H1 (cell line): ENCODE measurements around the gene PPP1R1B. TPM values are rescaled to one million over a fixed set of nuclear protein-coding genes. Genes with fewer than 3 reads are reported as not detected.

Experiments used
- CTCF ChIA-PET: fragments of 300-600 bp; sonication (Branson Sonifier 250); formaldehyde crosslinking; loops from one replicate; lab custom pipeline; 2021; ENCODE audit not compliant: partially characterized antibody; lab: Charles Lee
- POLR2A ChIA-PET: fragments of 300-600 bp; sonication (Branson Sonifier 250); formaldehyde crosslinking; loops from one replicate; lab custom pipeline; 2021; ENCODE audit warnings: inconsistent platforms; ENCODE audit not compliant: partially characterized antibody; lab: Charles Lee
- DNase-seq, 2 experiments: peaks; one replicate each; pipeline versions ENCODE4 v3.0.0 to v3.0.0-alpha.2; 2010 to 2022; ENCODE audit warnings: low spot score in 2 of 2, low read depth in 1 of 2, mixed read lengths in 1 of 2
- FAIRE-seq: peaks from 2 replicates; lab custom pipeline; 2011; peaks lifted over from hg19 to GRCh38; lab: Jason Lieb, UNC
- H2AFZ ChIP-seq: 2 replicates; pipeline ENCODE4 v1.8.1; 2012; ENCODE audit warnings: low read length, inconsistent platforms
- H2AK5ac ChIP-seq: 2 replicates; pipeline ENCODE4 v1.6.1; 2013; ENCODE audit warnings: low read depth, low read length
- H2BK120ac ChIP-seq: replicated peaks from 2 replicates; pipeline ENCODE3; 2013; ENCODE audit warnings: low read depth, low read length, inconsistent platforms
- H2BK12ac ChIP-seq: 2 replicates; pipeline ENCODE4 v1.6.1; 2013; ENCODE audit warnings: low read depth, low read length
- H2BK15ac ChIP-seq: 2 replicates; pipeline ENCODE4 v1.6.1; 2013; ENCODE audit warnings: low read length
- H2BK20ac ChIP-seq: 2 replicates; pipeline ENCODE4 v1.6.1; 2013; ENCODE audit warnings: low read length
- H2BK5ac ChIP-seq: 2 replicates; pipeline ENCODE4 v1.6.1; 2013; ENCODE audit warnings: low read depth, low read length
- H3K14ac ChIP-seq: 2 replicates; pipeline ENCODE4 v1.6.1; 2013; ENCODE audit warnings: inconsistent platforms; ENCODE audit not compliant: insufficient read length
- H3K18ac ChIP-seq: 2 replicates; pipeline ENCODE4 v1.6.1; 2013; ENCODE audit warnings: low read length; ENCODE audit errors: extremely low read depth
- H3K23ac ChIP-seq: 2 replicates; pipeline ENCODE4 v1.6.1; 2013; ENCODE audit warnings: inconsistent platforms; ENCODE audit not compliant: insufficient read length
- H3K23me2 ChIP-seq: 2 replicates; pipeline ENCODE4 v1.6.1; 2013; ENCODE audit warnings: low read depth, low read length
- H3K27ac ChIP-seq: 2 replicates; pipeline ENCODE4 v1.6.1; 2011; ENCODE audit warnings: low read depth, low read length, inconsistent platforms
- H3K27me3 ChIP-seq, 4 experiments: replicated peaks in 1 of 4; 1 replicate in 1 of 4; 2 replicates in 3 of 4; pipeline versions ENCODE4 v1.6.1 to v1.8.1; 2011 to 2013; ENCODE audit warnings: low read length in 3 of 4, mild to moderate bottlenecking in 3 of 4, inconsistent platforms in 2 of 4, mixed read lengths in 2 of 4, moderate library complexity in 1 of 4; ENCODE audit not compliant: control insufficient read depth in 3 of 4, insufficient read depth in 3 of 4; ENCODE audit errors: extremely low read depth in 1 of 4
- H3K36me3 ChIP-seq, 4 experiments: 2 replicates each; pipeline versions ENCODE4 v1.6.1 to v1.8.1; 2011 to 2013; ENCODE audit warnings: mild to moderate bottlenecking in 4 of 4, low read length in 3 of 4, moderate library complexity in 2 of 4, control low read depth in 1 of 4, inconsistent platforms in 1 of 4; ENCODE audit not compliant: insufficient read depth in 4 of 4, control insufficient read depth in 2 of 4
- H3K4ac ChIP-seq: replicated peaks from 2 replicates; pipeline ENCODE3; 2013; ENCODE audit warnings: low read length, low read depth, mixed read lengths, inconsistent platforms; ENCODE audit not compliant: insufficient read length
- H3K4me1 ChIP-seq, 4 experiments: replicated peaks in 1 of 4; 1 replicate in 1 of 4; 2 replicates in 3 of 4; pipeline versions ENCODE4 v1.6.1 to v1.8.1; 2011 to 2013; ENCODE audit warnings: low read length in 3 of 4, inconsistent platforms in 2 of 4, mixed read lengths in 1 of 4; ENCODE audit not compliant: insufficient read depth in 4 of 4, control insufficient read depth in 3 of 4
- H3K4me2 ChIP-seq, 2 experiments: 2 replicates each; pipeline versions ENCODE4 v1.6.1 to v1.8.1; 2011 to 2013; ENCODE audit warnings: low read depth in 2 of 2, low read length in 2 of 2, control low read depth in 1 of 2, inconsistent platforms in 1 of 2, mild to moderate bottlenecking in 1 of 2; ENCODE audit not compliant: insufficient read depth in 1 of 2
- H3K4me3 ChIP-seq, 4 experiments: fragments of 200-600, 300-600 bp in 1 of 4; sonication (generic), shearing (Covaris generic), sonication (Bioruptor Twin) in 1 of 4; 2 replicates each; pipeline versions ENCODE4 v1.5.1 to v1.8.1; 2011 to 2016; ENCODE audit warnings: low read length in 4 of 4, low read depth in 3 of 4, control low read depth in 2 of 4, inconsistent platforms in 2 of 4, mild to moderate bottlenecking in 2 of 4, mixed read lengths in 1 of 4, moderate library complexity in 1 of 4; ENCODE audit not compliant: insufficient read depth in 2 of 4; ENCODE audit errors: extremely low read depth in 1 of 4
- H3K56ac ChIP-seq: replicated peaks from 2 replicates; pipeline ENCODE3; 2013; ENCODE audit warnings: low read depth, mild to moderate bottlenecking, mixed read lengths, low read length, inconsistent platforms; ENCODE audit not compliant: insufficient read length
- H3K79me1 ChIP-seq: 2 replicates; pipeline ENCODE4 v1.6.1; 2013; ENCODE audit warnings: low read depth, low read length, control low read depth
- H3K79me2 ChIP-seq, 2 experiments: 2 replicates each; pipeline versions ENCODE4 v1.6.1 to v1.8.1; 2012 to 2013; ENCODE audit warnings: low read length in 2 of 2, mild to moderate bottlenecking in 2 of 2, inconsistent platforms in 1 of 2; ENCODE audit not compliant: insufficient read depth in 2 of 2, control insufficient read depth in 1 of 2
- H3K9ac ChIP-seq, 4 experiments: replicated peaks in 1 of 4; 1 replicate in 1 of 4; 2 replicates in 3 of 4; pipeline versions ENCODE4 v1.6.1 to v1.8.1; 2011 to 2013; ENCODE audit warnings: low read depth in 3 of 4, low read length in 3 of 4, control low read depth in 2 of 4, mild to moderate bottlenecking in 2 of 4, moderate library complexity in 2 of 4, inconsistent platforms in 1 of 4; ENCODE audit errors: extremely low read depth in 1 of 4
- H3K9me3 ChIP-seq, 2 experiments: 2 replicates each; pipeline versions ENCODE4 v1.6.1 to v1.8.1; 2012 to 2013; ENCODE audit warnings: mild to moderate bottlenecking in 2 of 2, moderate library complexity in 2 of 2, control low read depth in 1 of 2, inconsistent platforms in 1 of 2, low read depth in 1 of 2, low read length in 1 of 2, mixed read lengths in 1 of 2; ENCODE audit not compliant: insufficient read depth in 2 of 2
- H4K20me1 ChIP-seq, 2 experiments: replicated peaks in 1 of 2; 2 replicates each; pipeline versions ENCODE3 to v1.8.1; 2011 to 2013; ENCODE audit warnings: inconsistent platforms in 2 of 2, low read length in 2 of 2, mild to moderate bottlenecking in 1 of 2; ENCODE audit not compliant: insufficient read depth in 2 of 2, control insufficient read depth in 1 of 2
- H4K5ac ChIP-seq: 2 replicates; pipeline ENCODE4 v1.6.1; 2013; ENCODE audit warnings: low read length, low read depth, mixed read lengths, inconsistent platforms; ENCODE audit not compliant: insufficient read length
- H4K8ac ChIP-seq: 2 replicates; pipeline ENCODE4 v1.8.0; 2013; ENCODE audit warnings: mild to moderate bottlenecking, moderate library complexity, low read length, inconsistent platforms; ENCODE audit not compliant: insufficient read depth; ENCODE audit errors: extremely low read depth
- H4K91ac ChIP-seq: replicated peaks from 2 replicates; pipeline ENCODE3; 2013; ENCODE audit warnings: low read length, mixed read lengths, inconsistent platforms; ENCODE audit not compliant: insufficient read length
- ASH2L ChIP-seq: fragments of 200-600, 300-600 bp; sonication (generic); IDR thresholded peaks from one replicate; pipeline ENCODE4 v1.7.1; 2017; ENCODE audit warnings: low read length
- BACH1 ChIP-seq: IDR thresholded peaks from 2 replicates; pipeline ENCODE4 v1.6.1; 2012; ENCODE audit warnings: low read length, improper control_type of control experiment
- HDAC2 ChIP-seq, 2 experiments: fragments of 300-600 bp in 1 of 2; sonication (generic) in 1 of 2; IDR thresholded peaks; 2 replicates each; pipeline ENCODE4 v1.6.1; 2011 to 2012; ENCODE audit warnings: low read depth in 2 of 2, low read length in 2 of 2, mild to moderate bottlenecking in 2 of 2, moderate library complexity in 2 of 2, borderline replicate concordance in 1 of 2, inconsistent platforms in 1 of 2
- KDM1A ChIP-seq: fragments of 200-600, 300-600 bp; sonication (generic); IDR thresholded peaks from 2 replicates; pipeline ENCODE4 v1.7.1; 2016; ENCODE audit warnings: mild to moderate bottlenecking, low read length, borderline replicate concordance
- MAX ChIP-seq: IDR thresholded peaks from 2 replicates; pipeline ENCODE4 v1.6.1; 2012; ENCODE audit warnings: inconsistent platforms
- SP4 ChIP-seq: IDR thresholded peaks from 2 replicates; pipeline ENCODE4 v1.6.1; 2012; ENCODE audit warnings: low read length, inconsistent platforms
- ZNF274 ChIP-seq: IDR thresholded peaks from 2 replicates; pipeline ENCODE4 v1.7.0; 2012; ENCODE audit warnings: low read length, borderline replicate concordance; ENCODE audit errors: extremely low read depth
- WGBS, 2 experiments: shearing (Covaris generic) in 1 of 2; methylation state at CpG; one replicate each; pipeline versions ENCODE4 v1.1.6 to v1.1.7; 2013 to 2015; ENCODE audit warnings: low lambda C conversion rate in 2 of 2, mixed read lengths in 2 of 2, inconsistent platforms in 1 of 2, low coverage in 1 of 2, missing lambda C conversion rate in 1 of 2; ENCODE audit not compliant: insufficient replicate concordance in 2 of 2, insufficient coverage in 1 of 2, insufficient read length in 1 of 2; ENCODE audit errors: extremely low coverage in 1 of 2, missing lambda C conversion rate in 1 of 2; 5-methylcytosine and 5-hydroxymethylcytosine counted together
- long read RNA-seq, 2 experiments: library from RNA in 1 of 2; library from capped mRNA in 1 of 2; stranded (forward); transcript quantifications; one replicate each; pipeline ENCODE4 v2.0.0, GENCODE V29; 2021; ENCODE audit warnings: inconsistent platforms in 1 of 2
- polyA minus RNA-seq, 3 experiments: library from RNA; depleted of rRNA, polyadenylated mRNA; stranded (reverse); fragments of >200 nt; gene quantifications; 1 replicate in 2 of 3; 2 replicates in 1 of 3; pipeline ENCODE4 v1.2.3, GENCODE V29; 2011
- polyA plus RNA-seq, 7 experiments: library from polyadenylated mRNA; depleted of rRNA in 3 of 7; stranded (reverse) in 5 of 7; unstranded in 2 of 7; fragments of >200 nt in 5 of 7; fragments of 200-250 nt in 2 of 7; gene quantifications; 1 replicate in 5 of 7; 2 replicates in 1 of 7; 4 replicates in 1 of 7; pipeline versions ENCODE4 v1.2.1 to v1.2.3, GENCODE V29; 2011 to 2013; ENCODE audit warnings: missing spikeins in 2 of 7, mixed read lengths in 2 of 7
- total RNA-seq: library from RNA; stranded (reverse); fragmentation: NEBNext Ultra II Directional; extraction: Animal tissue kit (Norgen Biotek cat#: 25700); gene quantifications from 2 replicates; pipeline ENCODE4 v1.2.1, GENCODE V29; 2021

PPP1R1B gene
- total RNA-seq = 9.4 and 10.7 TPM in 2 replicates
- polyA plus RNA-seq (2011; rRNA removed) = 21.0 and 22.3 TPM in 2 replicates
- polyA plus RNA-seq (2011; cell fraction: cytosol; rRNA removed) = 15.9 TPM
- 15.3 TPM for polyA plus RNA-seq (2011; cell fraction: nucleus; rRNA removed)
- 13.4 to 19.6 TPM (median 17.0 TPM) in 4 replicates for polyA plus RNA-seq (2012, experiment 1 of 2)
- 22.0 TPM for polyA plus RNA-seq (2012, experiment 2 of 2)
- 10.8 TPM for polyA plus RNA-seq (2013, experiment 1 of 2)
- polyA plus RNA-seq (2013, experiment 2 of 2) = 11.3 TPM
- 9.1 and 11.8 TPM in 2 replicates for polyA minus RNA-seq (2011; rRNA and poly(A)+ RNA removed)
- polyA minus RNA-seq (2011; cell fraction: cytosol; rRNA and poly(A)+ RNA removed) = 7.9 TPM
- polyA minus RNA-seq (2011; cell fraction: nucleus; rRNA and poly(A)+ RNA removed) = 4.6 TPM
- long read RNA-seq, experiment 1, transcript PPP1R1B-206 (3 exons, 2,879 nt) = major isoform, 7 of 16 reads
- long read RNA-seq, experiment 1, partial matches to known transcripts = 3 of 16 reads
- long read RNA-seq, experiment 1, other reads (novel, unspliced or antisense) = 5 of 16 reads
- long read RNA-seq, experiment 2 = 0 reads

DNA sequence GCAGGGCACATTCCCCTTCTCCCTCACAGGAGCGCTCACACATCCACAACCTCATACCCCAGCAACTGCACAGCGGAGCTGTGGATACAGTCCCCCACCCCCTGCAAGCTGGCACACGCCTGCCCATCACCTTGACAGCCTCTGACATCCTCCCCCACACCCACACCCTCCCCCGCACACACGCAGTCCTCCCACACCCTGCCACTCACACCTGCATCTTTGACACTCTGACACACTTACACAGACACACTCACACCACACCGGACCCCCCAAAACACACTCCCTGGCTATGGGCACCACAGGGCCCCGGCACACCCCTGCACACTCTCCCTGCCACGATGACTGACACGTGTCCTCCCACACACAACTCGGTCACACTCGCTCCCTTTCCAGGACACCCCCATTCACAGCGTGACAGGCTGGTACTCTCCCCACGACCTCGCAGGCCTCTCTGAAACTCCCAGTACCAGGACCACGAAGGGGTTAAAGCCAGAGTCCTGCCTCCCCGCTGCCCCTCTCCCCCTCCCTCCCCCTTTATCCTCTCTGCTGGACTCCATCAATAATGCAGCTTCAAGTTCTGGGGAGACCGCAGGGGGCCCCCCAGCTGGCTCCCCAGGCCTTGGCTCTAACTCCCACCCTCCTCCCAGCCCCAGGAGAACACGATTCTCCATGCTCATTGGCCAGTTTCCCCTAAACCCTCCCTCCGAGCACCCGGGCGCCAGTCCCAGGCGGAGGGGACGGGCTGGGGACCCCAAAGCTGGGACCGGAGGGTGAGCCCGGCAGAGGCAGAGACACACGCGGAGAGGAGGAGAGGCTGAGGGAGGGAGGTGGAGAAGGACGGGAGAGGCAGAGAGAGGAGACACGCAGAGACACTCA lies at the start of gene PPP1R1B:
PPP1R1B (plus strand) TSS at position 782 of the 876 bp plus-strand sequence. CDS start 441 bp downstream, outside the sequence.
- DNase-seq (peak in 1 of 2 experiments; percentile 75), FAIRE-seq (no peak)
- Histone ChIP-seq H2BK15ac (peak within 1 kb of the TSS; percentile 92; the same call in 1 of the 2 replicates), H4K20me1 (peaks cover 0 to 1% of the 10 kb centered on the region in 2 experiments), H3K79me2 (no peaks in the 10 kb centered on the region), H3K27ac (no peak within 1 kb of the TSS), H3K23ac (no peak within 1 kb of the TSS), H4K91ac (peak within 1 kb of the TSS; percentile 29), H3K4ac (peak within 1 kb of the TSS; percentile 55), H3K4me3 (peak within 1 kb of the TSS; percentile 64 to 75 (median 68)), H2BK120ac (no peak within 1 kb of the TSS), H3K79me1 (0 out of 2 replicates have a peak, but pooled peaks cover 2% of the 10 kb centered on the region), H3K9ac (no peak within 1 kb of the TSS), H4K8ac (no peak within 1 kb of the TSS), H2BK20ac (peak within 1 kb of the TSS; percentile 94; the same call in 1 of the 2 replicates), H3K9me3 (no peaks in the 10 kb centered on the region), H3K4me2 (peak within 1 kb of the TSS; percentile 84 to 86), H2AFZ (peak within 1 kb of the TSS; percentile 87; the same call in 1 of the 2 replicates), H2BK5ac (peak within 1 kb of the TSS; percentile 89; the same call in 1 of the 2 replicates), H2AK5ac (peak within 1 kb of the TSS; percentile 87), H3K27me3 (peaks cover 2 to 39% (median 35%) of the 10 kb centered on the region in 4 experiments), H3K56ac (peak within 1 kb of the TSS; percentile 42), H3K36me3 (no peaks in the 10 kb centered on the region), H4K5ac (peak within 1 kb of the TSS; percentile 51), H2BK12ac (peak within 1 kb of the TSS; percentile 99; the same call in 1 of the 2 replicates), H3K14ac (no peak within 1 kb of the TSS), H3K4me1 (peaks cover 8 to 45% (median 33%) of the 10 kb centered on the region in 4 experiments), H3K23me2 (peaks cover 12% of the 10 kb centered on the region), H3K18ac (peak within 1 kb of the TSS; percentile 95)
- 17% methylated on average over 28 of the region's 29 CpGs; no CpG with 5 or more reads in 1 of the 2 experiments for WGBS, 2 experiments
- CTCF ChIA-PET = interaction anchor here (1.5 to 49.2 kb wide), 8 partner anchors 3 to 127 kb away, joined by 6 to 1885 read pairs (median 225); partner anchors contain the start of genes ERBB2, NEUROD2, PGAP3 and PNMT
- POLR2A ChIA-PET = interaction anchor here (0.8 to 1.9 kb wide), 14 partner anchors 12 to 373 kb away, joined by 3 to 6 read pairs (median 3); partner anchors contain the start of genes ERBB2 and PNMT
- TF ChIP-seq BACH1 = peak; percentile 34; the same call in 1 of the 2 replicates
- peak; percentile 57; the same call in 1 of the 2 replicates for TF ChIP-seq MAX
- TF ChIP-seq ZNF274 = no peak
- peak; percentile 31; the same call in 1 of the 2 replicates for TF ChIP-seq KDM1A
- no peak for TF ChIP-seq SP4
- peak in 1 of 2 experiments; percentile 10; a peak in 2 of 4 replicates for TF ChIP-seq HDAC2 (IDR thresholded peaks at IDR 0.05; ENCODE audit: borderline replicate concordance in 1 of 2, low read depth in 2 of 2, low read length in 2 of 2)
- TF ChIP-seq ASH2L = peak; percentile 74
